Mesenteric fat pad (tissue), 1 donor: Measurements from ENCODE around the gene PNPLA1. TPM values are rescaled to one million over a fixed set of nuclear protein-coding genes. Genes with fewer than 3 reads are reported as not detected.

Experiments used
- DNase-seq: peaks from one replicate; pipeline ENCODE4 v3.0.0-alpha.2; 2020; ENCODE audit warnings: low spot score
- total RNA-seq: library from RNA; stranded (reverse); fragmentation: NEBNext Ultra II Directional; extraction: Animal tissue kit (Norgen Biotek cat#: 25700); gene quantifications from one replicate; pipeline ENCODE4 v1.2.1, GENCODE V29; 2021
- donor health status: DM: yes; HTN: yes; CAD: no.

Gene PNPLA1
- total RNA-seq, 1 donor from 2014 or later, result 0.32 TPM

DNA sequence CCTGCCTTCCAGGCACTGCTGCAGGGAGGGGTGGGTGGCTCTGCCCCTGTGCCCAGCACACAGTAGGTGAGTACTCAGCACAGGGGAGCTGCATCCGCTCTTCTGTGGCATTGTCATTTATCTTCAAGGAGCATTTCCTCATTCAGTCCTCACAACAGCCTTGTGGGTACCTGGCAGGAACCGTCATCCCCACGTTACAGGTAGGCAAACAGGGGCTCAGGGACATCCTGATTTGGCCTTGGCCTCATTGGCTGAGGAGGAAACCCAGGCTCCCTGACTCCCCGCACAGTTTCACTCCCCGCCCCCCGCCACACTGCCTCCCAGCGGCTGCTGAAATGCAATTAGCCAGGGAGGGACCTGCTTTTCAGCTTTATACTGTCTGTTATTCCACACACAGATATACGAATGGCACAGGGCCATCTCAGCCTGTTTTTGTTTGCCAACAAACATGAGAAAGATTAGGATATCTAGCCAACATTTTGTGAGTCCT is 24.2 kb upstream of the PNPLA1 start:
- DNase-seq, result no peak

DNA sequence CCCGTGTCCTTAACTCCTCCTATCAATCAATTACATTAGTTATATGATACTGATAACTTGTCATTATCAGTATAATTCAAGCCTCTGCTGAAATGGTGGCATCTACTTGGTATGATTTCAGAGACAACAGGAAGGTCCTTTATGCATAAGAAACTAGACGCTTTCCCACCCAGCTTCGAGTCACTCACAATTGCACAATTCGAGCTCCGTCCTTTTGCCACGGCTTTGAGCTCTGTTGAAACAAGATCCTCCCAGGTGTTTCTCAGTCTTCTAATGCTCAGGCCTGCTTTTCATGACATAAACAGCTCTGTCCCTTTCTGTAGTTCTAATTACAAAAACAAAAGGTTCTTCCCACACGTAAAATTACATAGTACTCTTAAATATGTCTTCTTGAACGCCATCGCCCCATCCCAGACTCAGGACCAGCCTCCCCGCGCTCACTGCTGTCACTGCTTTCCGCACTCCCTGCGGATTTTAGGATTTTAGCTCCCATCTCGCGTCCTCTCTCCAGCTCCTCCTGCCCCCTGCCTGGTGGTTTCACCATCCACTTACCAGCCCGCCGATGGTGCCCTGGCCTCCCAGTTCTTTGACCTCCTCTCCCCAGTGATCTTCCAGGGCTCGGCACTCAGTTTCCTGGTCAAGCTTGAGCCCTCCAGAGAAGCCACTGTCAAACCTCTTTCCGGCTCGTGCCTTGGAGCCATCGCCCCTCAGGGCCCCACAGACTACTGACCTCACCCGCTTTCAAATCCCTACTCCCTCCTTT is 23.2 kb upstream of the PNPLA1 start:
- DNase-seq, result no peak

DNA sequence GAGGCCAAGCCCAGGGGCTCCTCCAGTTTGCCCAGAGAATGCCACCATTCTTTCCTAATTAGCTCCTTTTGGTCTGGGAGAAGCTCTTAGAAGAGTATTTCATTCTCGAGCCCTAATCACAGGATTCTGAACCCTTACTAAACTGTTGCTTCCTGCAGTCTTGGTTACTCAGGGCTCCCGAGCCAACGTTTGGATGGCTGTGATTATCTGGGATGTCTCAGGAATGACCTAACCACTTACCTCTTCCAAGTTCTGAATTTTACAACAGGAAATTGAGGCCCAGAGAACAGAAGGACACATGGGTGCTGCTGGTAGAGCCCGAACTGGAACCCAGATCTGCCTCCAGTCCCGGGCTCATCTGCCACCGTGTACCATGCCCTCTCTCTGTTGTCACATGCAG is 22.2 kb upstream of the PNPLA1 start:
- DNase-seq, result no peak

DNA sequence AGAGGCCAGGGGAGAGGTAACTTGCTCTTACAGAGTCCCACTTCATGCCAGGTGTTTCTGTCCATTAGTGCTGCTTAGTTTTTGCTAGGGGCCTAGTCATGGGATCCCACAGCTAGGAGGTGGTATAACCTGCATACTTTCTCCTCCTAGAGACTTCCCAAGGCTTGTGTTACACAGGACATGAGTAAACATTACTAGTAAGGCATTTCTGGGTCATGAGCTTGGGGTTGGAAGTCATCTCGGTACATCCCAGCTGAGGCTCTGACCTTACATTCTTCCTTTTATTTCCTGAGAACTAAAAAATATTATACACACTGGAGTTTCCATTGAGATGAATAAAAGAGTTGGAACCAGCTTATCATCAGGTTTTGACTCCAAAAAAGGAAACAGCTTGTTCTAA is 20.9 kb upstream of the PNPLA1 start:
- no peak for DNase-seq

DNA sequence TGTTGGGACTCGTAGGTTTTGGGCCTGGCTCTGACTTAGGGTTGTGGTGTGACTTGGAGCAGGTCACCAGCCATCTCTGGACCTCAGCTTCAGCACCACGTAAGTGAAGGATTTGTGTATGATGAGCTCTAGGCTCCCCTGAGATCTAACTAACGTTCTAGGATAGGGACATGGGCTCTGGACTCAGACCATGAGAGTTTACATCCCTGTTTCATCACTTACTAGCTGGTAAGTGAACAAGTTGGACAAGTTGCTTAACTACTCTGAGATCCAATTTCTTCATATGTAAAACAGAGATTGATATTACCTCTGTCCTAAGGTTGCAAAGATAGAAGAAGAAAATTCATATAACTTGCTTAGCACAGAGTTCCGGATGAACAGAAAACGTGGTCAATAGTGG is 20.3 kb upstream of the PNPLA1 start:
- DNase-seq, result no peak

DNA sequence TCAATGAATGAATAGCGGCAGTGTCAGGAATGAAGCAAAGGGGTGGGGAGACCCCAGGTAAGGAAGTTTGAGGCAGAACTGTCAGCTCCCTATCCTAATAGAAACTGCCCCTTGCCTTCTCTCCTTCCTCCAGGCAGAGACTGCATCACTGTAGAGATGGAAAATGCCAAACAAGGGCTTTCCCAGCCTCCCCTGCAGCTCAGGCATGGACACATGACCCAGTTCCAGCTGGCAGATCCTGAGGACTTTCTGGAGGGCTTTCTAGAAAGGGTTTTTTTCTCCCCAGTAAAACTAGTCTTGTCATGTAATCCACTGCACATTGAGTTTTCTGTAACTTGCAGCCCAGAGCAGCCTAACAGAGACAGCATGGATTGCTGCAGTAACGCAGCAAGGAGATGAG is 17.9 kb upstream of the PNPLA1 start:
- no peak for DNase-seq

DNA sequence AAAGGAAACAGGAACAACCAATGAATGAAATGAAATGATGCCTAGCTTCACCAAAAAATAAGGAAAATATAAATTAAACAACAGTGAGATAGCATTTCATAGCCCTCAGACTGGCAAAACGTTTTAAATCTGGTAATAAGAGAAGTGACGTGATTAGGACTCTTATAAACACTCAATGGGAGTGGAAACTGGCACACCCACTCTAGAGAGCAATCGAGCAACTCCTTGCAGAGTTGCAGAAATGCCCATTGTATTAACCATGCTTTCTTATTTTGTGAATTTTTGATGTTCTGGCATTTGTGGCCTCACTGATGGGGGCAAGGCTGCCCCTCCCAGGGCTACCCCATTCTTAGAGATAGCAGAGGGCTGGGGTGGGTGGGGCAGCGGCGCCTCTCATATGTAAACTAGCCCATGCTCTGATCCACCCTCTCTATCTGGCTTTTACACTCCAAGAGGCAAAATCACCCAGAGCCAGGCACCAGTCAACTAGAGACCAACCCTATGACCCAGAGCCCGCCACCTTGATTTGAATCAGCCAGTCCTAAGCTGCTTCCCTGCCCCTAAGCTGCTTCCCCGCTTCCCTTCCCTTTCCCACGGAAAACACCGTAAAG is 6.4 kb upstream of the PNPLA1 start:
- no peak for DNase-seq

DNA sequence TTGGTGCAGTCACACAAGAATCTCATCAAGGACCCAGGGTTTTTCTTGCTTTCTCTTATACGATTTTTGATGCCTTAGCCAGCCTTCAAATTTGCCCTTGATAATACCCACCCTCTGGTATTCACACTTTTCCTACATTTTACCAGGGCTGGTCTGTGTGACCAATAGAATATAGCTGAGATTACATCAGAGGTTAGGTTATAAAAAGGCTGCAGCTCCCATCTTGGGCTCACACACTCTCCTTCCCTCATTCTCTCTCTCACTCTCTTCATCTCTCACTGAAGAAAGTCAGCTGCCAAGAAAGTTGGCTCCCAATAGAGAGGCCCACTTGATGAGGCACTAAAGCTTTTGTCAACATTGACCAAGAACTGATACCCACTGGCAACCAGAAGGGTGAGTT is 4.1 kb upstream of the PNPLA1 start:
- no peak for DNase-seq

DNA sequence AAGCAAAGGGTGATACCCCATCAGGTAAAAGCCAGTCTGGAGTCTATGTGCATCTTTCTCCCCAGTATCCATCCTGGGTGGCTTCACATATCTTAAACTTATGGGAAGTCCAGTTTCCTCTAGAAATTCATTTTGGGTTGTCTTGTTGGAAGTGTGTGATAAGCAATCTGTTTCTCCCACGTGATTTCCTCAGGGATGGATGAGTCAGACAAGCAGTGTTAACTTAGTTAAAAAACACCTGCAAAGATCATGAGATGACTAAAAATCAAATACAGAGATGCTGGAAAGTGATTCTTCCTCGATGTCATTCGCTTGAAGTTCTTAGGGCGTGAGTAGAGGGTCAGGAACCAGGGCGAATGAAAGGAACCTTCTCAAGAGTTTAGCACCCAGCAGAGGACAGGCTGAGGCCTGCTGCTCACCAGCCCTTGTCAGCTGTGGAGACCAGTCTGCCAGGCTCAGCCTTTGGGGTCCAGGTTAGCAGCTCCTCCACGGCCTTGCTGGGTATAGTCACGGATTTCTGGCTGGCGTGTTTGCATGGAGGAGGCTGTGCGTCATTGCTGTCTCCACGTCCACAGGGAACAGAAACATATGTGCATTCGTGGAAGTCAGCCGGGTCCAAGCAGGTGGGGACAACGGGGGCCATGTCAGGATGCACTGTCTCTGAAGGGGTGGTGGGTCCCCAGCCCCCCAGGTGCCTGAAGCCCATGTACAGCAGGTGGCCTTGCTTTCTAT is 2.8 kb upstream of the PNPLA1 start:
- DNase-seq, result no peak

DNA sequence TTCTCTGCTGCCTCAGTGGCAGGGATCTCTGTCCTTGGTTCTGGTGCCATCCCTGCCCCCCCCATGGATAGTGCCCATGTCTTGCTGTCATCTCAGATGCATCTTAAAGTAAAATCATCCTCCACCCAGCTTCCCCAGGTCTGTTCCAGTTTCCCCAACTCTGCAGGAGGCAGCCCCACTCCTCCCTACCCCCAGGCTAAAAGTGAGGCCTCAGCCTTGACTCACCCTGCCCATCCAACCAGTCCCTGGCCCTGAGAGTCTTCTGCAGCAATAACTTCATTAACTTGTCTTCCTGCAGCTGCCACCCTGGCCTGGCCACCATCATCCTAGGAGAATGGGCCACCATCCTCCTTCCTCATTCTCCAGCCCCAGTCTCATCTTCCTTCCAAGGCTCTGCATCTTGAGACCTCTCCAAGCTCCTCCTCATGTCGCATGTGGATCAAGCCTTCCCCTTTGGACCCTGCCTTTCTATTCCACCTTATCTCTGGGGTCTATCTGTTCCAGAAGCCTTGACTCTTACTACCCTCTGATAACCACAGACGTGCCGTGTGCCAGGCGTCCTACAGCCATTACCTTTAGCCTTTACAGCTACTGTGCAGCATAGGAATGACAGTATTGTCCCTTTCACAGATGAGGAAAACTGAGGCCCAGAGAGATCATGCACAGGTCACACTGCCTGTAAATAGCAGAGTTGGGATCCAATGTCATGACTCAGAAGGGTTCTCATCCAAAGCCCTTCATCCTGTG is 2.0 kb upstream of the PNPLA1 start:
- no peak for DNase-seq

DNA sequence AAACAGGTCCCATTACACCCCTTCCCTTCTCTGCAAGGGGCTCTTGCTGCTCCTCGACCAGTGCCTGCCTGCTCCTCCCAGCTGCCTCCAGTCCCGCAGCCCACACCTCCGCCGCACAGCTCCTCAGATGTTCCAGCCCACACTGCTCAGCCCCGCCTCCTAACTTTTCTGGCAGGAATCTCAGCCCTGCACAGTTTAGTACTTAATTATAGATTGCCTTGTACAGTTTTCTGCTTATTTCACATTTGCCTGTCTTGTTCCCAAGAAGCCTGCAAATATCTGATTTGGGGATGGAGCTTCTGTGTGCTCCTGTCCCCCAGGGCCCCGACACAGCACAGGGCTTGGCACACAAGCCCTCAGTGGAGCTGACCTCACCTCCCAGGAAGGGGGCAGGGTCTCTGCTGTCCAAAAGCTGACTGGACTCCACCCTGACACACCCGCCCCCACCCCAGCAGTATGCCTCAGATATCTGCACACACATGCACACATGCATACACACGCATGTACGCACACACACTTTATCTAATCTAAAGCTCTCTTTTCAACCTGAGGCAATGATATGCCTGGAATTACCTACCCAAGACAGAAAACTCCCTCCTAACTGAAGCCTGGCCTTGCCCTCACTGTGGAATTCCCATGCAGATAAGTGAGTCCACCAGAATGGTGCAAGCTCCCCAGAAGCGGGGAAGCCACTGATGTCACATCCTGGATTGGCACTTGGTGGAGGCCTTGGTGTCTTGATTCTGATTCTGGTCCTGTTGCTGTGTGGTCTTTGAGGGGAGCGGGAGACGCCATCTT is 1.2 kb upstream of the PNPLA1 start:
- DNase-seq, result no peak

DNA sequence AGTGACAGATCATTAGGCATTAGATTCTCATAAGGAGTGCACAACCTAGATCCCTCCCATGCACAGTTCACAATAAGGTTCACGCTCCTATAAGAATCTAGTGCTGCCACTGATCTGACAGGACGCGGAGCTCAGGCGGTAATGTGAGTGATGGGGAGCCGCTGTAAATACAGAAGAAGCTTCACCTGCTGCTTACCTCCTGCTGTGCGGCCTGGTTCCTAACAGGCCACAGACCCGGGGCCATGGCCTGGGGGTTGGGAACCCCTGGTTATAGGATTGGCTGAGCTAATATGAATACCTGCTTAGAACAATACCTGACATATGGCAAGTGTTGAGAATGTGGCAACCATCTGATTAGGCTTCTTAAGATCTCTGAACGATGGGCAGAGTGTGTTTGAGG is 2.4 kb downstream of the PNPLA1 start:
- DNase-seq, result no peak

DNA sequence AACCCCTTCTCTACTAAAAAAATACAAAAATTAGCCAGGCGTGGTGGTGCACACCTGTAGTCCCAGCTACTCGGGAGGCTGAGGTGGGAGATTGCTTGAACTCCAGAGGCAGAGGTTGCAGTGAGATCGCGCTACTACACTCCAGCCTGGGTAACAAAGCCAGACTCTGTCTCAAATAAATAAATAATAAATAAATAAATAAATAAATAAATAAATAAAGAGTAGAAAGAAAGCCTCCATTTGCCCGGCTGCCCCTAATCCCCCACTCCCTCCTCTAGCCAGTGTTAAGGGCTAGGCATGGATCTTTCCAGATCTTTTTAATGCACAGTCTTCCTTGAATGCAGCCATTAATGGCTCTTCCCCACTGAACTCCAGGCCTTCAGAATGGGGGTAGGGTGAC is 3.2 kb downstream of the PNPLA1 start:
- no peak for DNase-seq

DNA sequence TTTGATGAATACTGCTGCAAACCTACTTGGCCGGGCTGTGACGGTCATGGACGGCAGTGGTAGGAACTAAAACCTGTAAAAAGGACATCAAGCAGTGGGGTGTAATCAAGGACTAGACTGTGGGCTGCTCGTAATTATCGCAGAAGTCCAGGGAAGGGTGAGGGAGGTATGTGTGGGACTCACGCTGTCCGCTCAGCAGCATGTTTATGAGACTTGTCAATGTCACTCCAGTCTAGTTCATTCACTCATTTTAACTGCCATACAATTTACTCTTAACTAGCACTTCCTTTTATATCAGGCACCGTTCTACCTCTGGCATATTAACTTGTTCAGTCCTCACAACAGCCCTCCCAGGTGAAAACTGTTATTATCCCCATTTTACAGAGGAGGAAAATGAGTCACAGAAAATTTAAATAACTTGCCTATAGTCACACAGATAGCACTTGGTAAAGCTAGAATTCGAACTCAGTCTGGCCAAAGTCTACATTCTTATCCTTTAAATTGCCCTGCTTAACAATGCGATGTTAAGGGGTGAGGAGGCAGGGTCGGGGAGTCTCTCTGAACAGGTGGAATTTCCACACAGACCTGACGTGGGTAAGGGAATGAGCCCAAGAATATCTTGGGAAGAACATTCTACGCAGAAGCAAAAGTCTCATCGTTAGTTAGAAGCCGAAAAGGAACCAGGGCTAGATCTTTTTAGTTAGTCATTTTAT is 4.1 kb downstream of the PNPLA1 start:
- DNase-seq, result no peak

DNA sequence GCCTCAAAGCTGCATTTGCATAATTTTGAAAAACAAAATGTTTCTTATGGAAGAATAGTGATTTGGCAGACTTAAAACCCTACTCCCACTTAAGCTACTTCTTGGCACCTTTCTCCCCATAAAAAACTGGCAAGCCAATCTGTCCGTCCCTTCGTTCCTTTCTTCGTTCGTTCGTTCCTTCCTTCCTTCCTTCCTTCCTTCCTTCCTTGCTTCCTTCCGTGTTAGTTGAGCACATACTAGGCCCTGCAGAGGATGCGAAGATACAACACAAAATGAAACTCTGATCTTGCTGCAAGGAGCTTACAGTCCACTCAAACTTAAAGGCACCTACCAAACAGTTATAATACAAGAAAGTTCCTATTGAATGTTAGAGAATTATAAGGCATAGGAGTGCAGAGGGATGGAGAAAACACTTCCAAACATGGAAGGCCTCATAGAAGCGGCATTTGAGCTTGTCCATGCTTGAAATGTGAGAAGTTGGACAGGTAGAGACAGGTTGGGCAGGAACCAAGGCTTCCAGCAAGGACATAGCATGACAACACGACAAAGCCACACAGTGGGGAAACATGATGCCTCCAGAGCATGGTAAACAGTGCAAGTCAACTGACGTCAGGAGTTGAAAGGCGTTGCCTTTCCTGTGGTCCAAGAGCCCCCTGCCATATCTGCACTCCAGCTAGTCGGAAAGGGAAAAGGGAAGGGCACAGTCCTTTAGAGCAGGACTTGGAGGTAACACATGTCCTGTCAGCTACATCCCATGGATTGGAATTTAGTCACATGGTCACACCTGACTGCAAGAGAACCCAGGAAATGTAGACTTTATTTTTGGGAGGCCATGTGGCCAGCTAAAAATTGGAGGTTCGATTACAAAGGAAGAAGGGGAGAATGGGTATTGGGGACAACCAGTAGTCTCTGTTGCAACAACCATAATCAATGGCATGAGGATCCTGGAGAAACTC is 7.0 kb downstream of the PNPLA1 start:
- DNase-seq, result no peak

DNA sequence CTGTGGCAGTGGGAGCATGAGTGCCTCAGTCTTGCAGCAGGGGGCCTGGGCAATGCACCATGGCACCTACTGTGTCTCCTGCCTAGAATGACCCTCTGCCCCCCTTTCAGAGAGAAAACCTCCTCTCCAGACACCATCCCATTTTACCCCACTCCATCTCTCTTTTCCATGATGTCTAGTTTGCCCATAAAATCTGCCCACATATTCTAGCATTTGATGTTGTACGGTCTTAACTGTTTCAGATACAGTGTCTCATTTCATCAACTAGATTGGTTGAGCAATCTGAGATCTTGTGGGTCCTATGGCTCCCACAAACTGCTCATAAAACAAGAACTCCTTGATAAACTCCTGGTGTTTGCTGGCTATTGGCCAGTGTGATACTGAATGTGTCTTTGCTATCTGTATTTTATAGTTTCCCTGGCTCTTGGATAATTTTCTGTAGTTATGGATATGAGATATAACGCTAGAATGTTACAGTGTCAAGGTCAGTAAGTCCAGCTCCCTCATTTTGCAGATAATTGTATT is 8.1 kb downstream of the PNPLA1 start:
- DNase-seq, result no peak

DNA sequence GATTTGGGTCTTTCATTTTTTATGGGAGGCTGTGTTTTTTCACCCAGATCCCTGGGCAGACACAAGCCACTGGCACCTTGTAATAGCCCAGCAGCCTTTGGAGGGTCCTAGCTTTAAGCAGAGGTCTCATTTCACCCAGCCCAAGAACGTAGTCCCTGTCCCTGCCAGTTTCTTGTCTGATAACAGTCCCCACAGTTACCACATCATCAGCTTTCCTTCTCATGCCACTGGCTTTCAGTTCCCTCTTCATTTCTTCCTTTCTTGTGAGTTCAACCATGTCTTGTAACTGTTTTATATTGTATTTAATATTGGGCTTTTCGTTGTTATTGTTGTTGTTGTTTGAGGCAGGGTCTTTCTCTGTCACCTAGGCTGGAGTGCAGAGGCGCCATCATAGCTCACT is 10.6 kb downstream of the PNPLA1 start:
- no peak for DNase-seq

DNA sequence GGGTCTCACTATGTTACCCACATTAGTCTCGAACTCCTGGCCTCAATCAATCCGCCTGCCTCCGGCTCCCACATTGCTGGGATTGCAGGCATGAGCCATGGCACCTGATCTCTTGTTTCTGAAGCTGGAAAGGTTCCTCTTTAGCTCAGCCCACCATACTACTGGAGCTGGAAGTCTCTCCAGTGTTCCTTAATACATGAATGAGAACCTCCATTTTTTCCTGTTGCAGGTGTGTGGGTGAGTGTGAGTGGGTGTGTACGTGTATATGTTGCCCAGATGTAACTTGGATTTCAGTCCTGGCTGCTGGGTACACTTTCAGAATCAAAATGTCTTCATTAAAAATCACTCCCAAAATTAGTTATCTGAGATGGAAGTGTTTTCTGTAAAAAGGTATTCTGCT is 11.1 kb downstream of the PNPLA1 start:
- no peak for DNase-seq

DNA sequence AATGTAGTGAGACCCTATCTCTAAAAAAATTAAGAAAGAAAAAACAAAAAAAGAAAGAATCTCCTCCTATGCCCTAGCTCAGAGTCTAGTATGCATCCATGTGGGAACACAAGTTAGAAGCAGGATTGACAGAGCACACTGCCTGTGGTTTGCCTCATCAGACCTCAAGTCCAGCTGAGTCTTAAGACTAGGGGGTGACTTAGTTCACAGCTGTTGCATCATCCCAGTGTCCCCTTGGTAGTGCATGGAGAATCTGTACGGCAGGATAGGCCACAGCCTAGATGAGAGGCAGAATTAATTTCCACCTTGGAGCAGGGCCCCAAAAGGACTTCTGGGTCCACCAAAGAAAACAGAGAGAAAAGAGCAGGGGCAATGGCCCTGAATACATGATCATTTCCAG is 13.7 kb downstream of the PNPLA1 start:
- DNase-seq, result no peak
